Astrocyte of the spinal cord (primary cell): ENCODE results near the gene TSPAN10.
"Not testable (repeated sequence)": the region's sequence is repeated elsewhere in the genome, so short reads cannot be mapped to it uniquely, and the experiment has no call there.

ENCODE experiments used
- DNase-seq: peaks from one replicate; pipeline ENCODE4 v3.0.0; 2011; ENCODE audit warnings: low read depth, low spot score
- H3K4me3 ChIP-seq: 2 replicates; pipeline ENCODE4 v1.5.1; 2011; ENCODE audit warnings: low read depth, mild to moderate bottlenecking, low read length, moderate library complexity
- CTCF ChIP-seq: IDR thresholded peaks from 2 replicates; pipeline ENCODE4 v1.5.1; 2012; ENCODE audit warnings: low read depth, mild to moderate bottlenecking, low read length, inconsistent platforms
- in situ Hi-C: cut with HindIII; loops from 2 replicates; pipeline ENCODE4 v1.10.0; 2017; ENCODE audit warnings: low sequenced_read_pairs

TSPAN10 gene

GRCh38 chr17:81667754-81668153, 30.8 kb downstream of the TSPAN10 start:
- TF ChIP-seq CTCF, result no peak
- DNase-seq, result no peak
- no peak overlapping the region for H3K4me3 ChIP-seq
- in situ Hi-C loops, result no loop called here

- TF ChIP-seq CTCF, result no peak
- no peak overlapping the region for H3K4me3 ChIP-seq
- no peak for DNase-seq
- in situ Hi-C loops, result no loop called here
These were observed 35.5 kb downstream of the TSPAN10 start for GRCh38 chr17:81672504-81672903.

- no peak for TF ChIP-seq CTCF
- in situ Hi-C loops, result no loop called here
- no peak for DNase-seq
- no peak overlapping the region for H3K4me3 ChIP-seq
These were observed 36.0 kb downstream of the TSPAN10 start for GRCh38 chr17:81672954-81673353.

- DNase-seq, result no peak
- no peak overlapping the region for H3K4me3 ChIP-seq
- TF ChIP-seq CTCF, result no peak
- in situ Hi-C loops, result no loop called here
These were observed 36.7 kb downstream of the TSPAN10 start for GRCh38 chr17:81673561-81674258.

GRCh38 chr17:81675515-81676221, 38.7 kb downstream of the TSPAN10 start:
- DNase-seq, result peak; percentile 14
- peak; percentile 55 for TF ChIP-seq CTCF
- H3K4me3 ChIP-seq, in situ Hi-C loops: not testable (repeated sequence)

- no peak for DNase-seq
- TF ChIP-seq CTCF, result no peak
- H3K4me3 ChIP-seq, result no peak overlapping the region
- in situ Hi-C loops, result no loop called here
These were observed 39.9 kb downstream of the TSPAN10 start for GRCh38 chr17:81676906-81677305.
